Measurements from ENCODE around the gene SCART1.

- TF ChIP-seq CTCF (IDR thresholded peaks at IDR 0.05) (no peak), POLR2AphosphoS5 (IDR thresholded peaks at IDR 0.05) (no peak), POLR2A (IDR thresholded peaks at IDR 0.05) (no peak), EP300 (IDR thresholded peaks at IDR 0.05) (no peak)
These were observed 27.4 kb downstream of the SCART1 start for GRCh38 chr10:133481086-133481643.

All from gastroesophageal sphincter (tissue), 3 donors.